ENCODE results near the gene TACC2. TPM values are rescaled to one million over a fixed set of nuclear protein-coding genes. Genes with fewer than 3 reads are reported as not detected.

Gene TACC2
- total RNA-seq, 1 donor from 2014 or later, result 71.2 TPM

GRCh38 chr10:122190176-122190943, 201.4 kb downstream of the TACC2 start:
- Mint-ChIP-seq H3K4me1 (ENCODE audit: unreplicated experiment) (peaks cover 62% of the 10 kb centered on the region), H3K36me3 (peaks cover 11% of the 10 kb centered on the region), H3K27me3 (no peaks in the 10 kb centered on the region), H3K4me3 (no peak overlapping the region), H3K27ac (no peak overlapping the region), H3K9me3 (no peaks in the 10 kb centered on the region)
- TF ChIP-seq CTCF (conservative IDR thresholded peaks at IDR 0.05), result no peak
- no peak for DNase-seq (ENCODE audit: extremely low spot score, unreplicated experiment)

- H3K4me1 Mint-ChIP-seq (ENCODE audit: unreplicated experiment), result peaks cover 54% of the 10 kb centered on the region
Observed at GRCh38 chr10:122191936-122192541, 203.1 kb downstream of the TACC2 start.

GRCh38 chr10:122194251-122194650, 205.3 kb downstream of the TACC2 start:
- TF ChIP-seq CTCF (conservative IDR thresholded peaks at IDR 0.05), result no peak
- Mint-ChIP-seq H3K9me3 (no peaks in the 10 kb centered on the region), H3K36me3 (peaks cover 25% of the 10 kb centered on the region), H3K27ac (no peak overlapping the region), H3K4me3 (no peak overlapping the region), H3K27me3 (no peaks in the 10 kb centered on the region), H3K4me1 (ENCODE audit: unreplicated experiment) (peaks cover 49% of the 10 kb centered on the region)
- no peak for DNase-seq (ENCODE audit: extremely low spot score, unreplicated experiment)

More at GRCh38 chr10:122191936-122192541, 203.1 kb downstream of the TACC2 start:
- H3K9me3 Mint-ChIP-seq, result no peaks in the 10 kb centered on the region
- TF ChIP-seq CTCF (conservative IDR thresholded peaks at IDR 0.05), result no peak
- peak overlapping the region; percentile 69 for H3K27ac Mint-ChIP-seq
- peaks cover 19% of the 10 kb centered on the region for H3K36me3 Mint-ChIP-seq
- H3K27me3 Mint-ChIP-seq, result no peaks in the 10 kb centered on the region
- DNase-seq (ENCODE audit: extremely low spot score, unreplicated experiment), result no peak
- no peak overlapping the region for H3K4me3 Mint-ChIP-seq

GRCh38 chr10:122196218-122196617, 207.3 kb downstream of the TACC2 start:
- Mint-ChIP-seq H3K36me3 (peaks cover 30% of the 10 kb centered on the region), H3K9me3 (no peaks in the 10 kb centered on the region), H3K4me1 (ENCODE audit: unreplicated experiment) (peaks cover 37% of the 10 kb centered on the region), H3K27me3 (no peaks in the 10 kb centered on the region), H3K4me3 (no peak overlapping the region), H3K27ac (no peak overlapping the region)
- DNase-seq (ENCODE audit: extremely low spot score, unreplicated experiment), result no peak
- TF ChIP-seq CTCF (conservative IDR thresholded peaks at IDR 0.05), result no peak

GRCh38 chr10:122197611-122198222, 208.8 kb downstream of the TACC2 start:
- Mint-ChIP-seq H3K4me3 (no peak overlapping the region), H3K27ac (no peak overlapping the region), H3K27me3 (no peaks in the 10 kb centered on the region), H3K36me3 (peaks cover 28% of the 10 kb centered on the region), H3K9me3 (no peaks in the 10 kb centered on the region), H3K4me1 (ENCODE audit: unreplicated experiment) (peaks cover 27% of the 10 kb centered on the region)
- DNase-seq (ENCODE audit: extremely low spot score, unreplicated experiment), result no peak
- TF ChIP-seq CTCF (conservative IDR thresholded peaks at IDR 0.05), result no peak
